T-helper 2 cell (primary cell): ENCODE results near the gene OR6N1.

Source experiments
- DNase-seq, 5 experiments: peaks; one replicate each; pipeline versions ENCODE4 v3.0.0 to v3.0.0-alpha.2; 2012 to 2022
- total RNA-seq, 2 donors: gene quantifications; one replicate each; lab custom pipeline; 2026; lab: John Stamatoyannopoulos, UW

Gene OR6N1, protein sequence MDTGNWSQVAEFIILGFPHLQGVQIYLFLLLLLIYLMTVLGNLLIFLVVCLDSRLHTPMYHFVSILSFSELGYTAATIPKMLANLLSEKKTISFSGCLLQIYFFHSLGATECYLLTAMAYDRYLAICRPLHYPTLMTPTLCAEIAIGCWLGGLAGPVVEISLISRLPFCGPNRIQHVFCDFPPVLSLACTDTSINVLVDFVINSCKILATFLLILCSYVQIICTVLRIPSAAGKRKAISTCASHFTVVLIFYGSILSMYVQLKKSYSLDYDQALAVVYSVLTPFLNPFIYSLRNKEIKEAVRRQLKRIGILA
- total RNA-seq: 0 reads per million in 2 donors

DNA sequence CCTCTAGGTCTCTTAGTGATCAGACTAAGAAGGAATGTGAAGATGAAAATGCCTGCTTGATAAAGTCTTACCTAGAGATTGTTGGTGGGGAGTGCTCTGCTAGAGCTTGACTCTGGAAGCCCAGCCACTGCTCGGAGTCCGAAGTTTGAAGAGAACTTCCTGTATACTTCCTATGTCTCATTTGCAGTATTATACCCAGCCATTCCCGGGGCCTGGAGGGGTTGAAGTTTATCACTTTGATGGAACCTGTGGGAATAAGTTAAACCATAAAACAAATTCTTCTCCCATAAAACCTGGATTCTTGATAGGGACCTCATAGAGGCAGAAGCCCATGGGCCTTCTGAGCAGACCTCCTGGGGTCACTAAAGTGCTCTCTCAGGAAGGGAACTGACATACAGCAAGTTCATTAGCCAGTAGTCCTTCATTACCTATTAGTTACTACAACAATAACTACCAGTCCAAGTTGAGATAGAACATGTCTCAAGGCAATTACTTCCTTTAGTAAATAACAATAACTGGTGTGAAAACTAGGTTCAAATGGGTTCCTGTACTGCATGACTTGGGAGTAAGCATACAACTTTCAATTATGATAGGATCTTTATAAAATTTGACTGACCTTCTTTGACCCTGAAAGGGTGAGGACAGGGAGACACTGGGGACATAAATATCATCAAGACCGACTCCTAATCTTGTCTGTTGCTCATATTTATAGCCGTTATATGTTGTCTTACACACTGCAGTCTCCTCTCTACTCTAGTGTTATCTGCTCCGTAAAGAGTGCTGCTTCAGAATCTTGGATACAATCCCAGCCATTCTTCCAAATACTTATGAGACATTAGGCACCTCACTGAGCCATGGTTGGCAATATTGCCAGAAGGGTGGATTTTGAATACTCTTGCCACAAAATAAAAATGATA lies at the start of gene OR6N1:
TSS of gene OR6N1 (minus strand) at position 246 of the 917 bp plus-strand sequence. CDS start 5,513 bp downstream, outside the sequence.
- no peak for DNase-seq

DNA sequence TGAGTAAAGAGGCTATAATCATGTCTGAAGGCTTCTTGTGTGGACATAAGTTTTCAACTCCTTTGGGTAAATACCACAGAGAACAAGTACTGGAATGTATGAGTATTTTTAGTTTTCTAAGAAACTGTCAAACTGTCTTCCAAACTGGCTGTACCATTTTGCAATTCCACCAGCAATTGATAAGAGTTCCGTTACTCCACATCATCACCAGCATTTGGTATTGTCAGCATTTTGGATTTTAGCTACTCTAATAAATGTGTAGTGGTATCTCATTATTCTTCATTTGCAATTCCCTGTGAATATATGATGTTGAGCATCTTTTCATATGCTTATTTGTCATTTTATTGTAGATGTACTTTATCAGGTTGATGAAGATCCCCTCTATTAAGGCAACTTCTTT lies 49.7 kb upstream of the OR6N1 start:
- no peak for DNase-seq

DNA sequence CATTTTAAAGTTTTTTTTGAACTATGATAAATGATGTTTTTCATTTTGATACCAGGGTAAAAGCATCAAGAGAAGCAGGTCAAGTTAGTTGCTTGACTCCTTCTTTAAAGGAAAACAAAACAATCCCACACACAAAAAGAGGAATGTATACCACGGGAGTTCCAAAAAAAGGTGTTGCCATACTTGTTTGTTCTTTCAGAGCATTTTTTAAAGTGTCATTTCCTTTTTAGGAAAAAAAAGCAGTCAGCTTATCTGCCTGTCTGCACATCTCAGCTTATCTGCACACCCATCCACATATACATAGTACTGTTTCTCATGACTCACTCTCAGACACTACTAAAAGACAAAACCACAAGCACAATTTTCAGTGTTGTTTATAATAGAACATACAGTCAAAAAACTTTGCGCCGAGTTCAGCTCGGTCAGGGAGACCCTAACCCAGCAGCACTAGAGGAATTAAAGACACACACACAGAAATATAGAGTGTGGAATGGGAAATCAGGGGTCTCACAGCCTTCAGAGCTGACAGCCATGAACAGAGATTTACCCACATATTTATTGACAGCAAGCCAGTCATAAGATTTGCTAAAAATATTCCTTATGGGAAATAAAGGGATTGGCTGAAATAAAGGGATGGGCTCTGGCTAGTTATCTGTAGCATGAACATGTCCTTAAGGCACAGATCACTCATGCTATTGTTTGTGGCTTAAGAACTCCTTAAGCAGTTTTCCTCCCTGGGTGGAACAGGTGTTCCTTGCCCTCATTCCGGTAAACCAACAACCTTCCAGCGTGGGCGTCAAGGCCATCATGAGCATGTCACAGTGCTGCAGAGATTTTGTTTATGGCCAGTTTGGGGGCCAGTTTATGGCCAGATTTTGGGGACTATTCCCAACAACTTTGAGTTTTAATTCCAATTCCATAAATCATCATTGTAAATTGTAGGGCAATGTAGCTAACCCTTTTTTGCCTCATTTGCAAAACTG lies 47.8 kb upstream of the OR6N1 start:
- DNase-seq: peak in 2 of 5 experiments; percentile 39 to 96

DNA sequence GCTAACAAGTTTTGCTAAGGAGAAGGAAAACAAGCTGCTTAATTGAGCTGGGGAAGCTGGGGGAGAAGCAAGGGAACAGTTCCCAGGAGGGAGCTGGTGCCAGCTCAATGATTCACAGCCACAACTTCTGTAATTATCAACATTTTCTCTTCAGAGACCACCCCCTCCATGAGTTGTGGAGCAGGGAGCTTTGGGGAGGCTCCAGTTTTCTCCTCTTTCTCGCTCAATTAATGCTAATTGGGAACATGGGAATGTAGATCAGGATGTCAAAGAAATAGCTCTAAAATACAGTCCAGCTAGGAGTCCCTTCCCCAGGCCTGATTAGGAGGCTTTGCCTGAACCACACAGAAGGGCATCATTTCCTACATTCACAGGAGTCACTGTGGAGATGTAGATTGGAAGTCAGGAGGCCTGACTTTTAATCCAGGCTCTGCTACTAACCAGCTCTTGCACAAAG lies 47.0 kb upstream of the OR6N1 start:
- DNase-seq: peak in 1 of 5 experiments; percentile 29

DNA sequence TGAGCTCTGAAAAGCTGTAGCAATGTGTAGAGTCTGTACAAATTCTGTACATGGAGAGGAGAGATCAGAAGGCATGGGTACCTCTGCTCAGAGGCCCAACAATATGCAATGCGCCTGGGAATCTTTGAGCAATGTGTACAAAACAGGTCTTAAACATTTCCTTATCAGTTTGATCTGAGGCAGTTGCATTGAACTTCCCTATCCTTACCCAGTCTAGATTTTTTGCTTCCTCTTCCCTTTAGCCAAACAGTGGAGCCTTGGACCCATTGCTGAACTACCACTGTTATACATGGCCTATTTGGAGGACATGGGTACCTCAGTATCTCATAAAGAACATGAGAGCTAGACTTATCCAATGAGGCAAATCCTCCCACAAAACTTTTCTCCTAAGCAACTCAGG lies 46.6 kb upstream of the OR6N1 start:
- DNase-seq: peak in 1 of 5 experiments; percentile 17

DNA sequence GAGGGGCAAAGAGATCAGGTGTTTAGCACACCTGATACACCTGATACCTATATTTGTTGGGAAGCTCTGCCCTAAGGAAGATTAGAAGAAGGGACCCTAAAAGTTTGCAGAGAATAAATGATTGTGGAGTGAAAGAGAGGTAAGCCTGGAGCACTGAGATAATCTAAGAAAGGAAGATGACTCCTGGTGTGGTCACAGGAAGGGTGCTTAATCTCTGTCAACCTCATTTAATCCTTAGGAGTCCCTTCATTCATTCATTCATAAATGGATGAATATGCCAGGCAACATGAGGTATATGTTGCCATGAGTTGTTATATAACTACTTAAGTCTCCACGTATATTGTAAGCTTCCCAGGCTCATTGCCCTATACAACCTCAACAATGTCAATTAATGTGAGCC lies 43.0 kb upstream of the OR6N1 start:
- no peak for DNase-seq

DNA sequence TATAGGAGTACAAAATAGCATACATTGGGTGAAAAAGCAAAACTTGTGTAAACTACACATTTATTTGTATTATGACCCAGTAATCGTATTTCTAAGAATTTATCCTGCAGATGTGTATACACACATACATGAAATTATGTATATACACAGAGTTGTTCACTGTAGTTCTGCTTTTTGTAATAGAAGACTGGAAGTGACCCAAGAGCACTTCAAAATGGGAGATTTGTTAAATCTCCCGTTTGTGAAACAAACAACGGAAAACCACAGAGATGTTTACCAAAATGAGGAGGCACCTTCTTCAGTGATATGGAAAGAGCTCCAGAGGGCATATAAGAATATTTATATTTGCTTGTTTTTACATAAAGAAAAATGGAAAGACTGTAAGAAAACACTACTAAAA lies 41.2 kb upstream of the OR6N1 start:
- DNase-seq: no peak

DNA sequence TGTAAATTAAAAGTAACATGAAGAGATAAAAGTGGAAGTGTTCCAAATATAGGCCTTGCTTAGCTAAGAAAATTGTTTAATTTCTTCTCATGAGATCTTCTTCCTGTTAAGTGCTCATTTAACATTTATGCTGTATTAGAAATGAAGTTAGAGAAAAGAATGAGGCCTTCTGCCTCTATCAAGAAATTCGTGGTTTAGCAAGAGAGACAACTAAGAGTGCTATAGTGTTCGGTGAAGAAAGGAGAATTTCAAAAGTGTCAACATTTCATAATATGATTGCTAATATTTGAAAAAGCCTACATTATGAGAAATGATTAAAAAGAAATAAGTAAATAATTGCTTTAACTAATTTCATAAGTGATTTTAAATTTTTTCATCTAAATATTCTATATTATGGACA lies 40.3 kb upstream of the OR6N1 start:
- no peak for DNase-seq

DNA sequence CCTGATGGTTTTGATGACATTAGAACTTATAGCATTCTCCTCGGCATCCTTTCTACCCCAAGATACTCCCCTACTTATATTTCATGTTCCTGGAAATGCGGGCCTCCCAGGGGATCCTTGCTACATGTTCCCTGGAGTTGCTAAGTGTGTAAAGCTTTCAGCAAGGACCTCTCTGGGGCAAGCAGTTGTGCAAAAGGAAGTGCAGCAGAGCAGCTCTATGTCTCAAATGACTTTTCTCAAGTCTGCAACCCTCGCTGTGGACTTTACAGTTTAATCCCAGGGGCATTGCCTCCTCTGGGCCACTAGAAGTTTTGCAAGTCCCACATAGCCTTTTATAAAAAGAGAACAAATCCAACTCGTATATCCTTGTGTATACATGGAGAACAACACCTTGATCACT lies 38.3 kb upstream of the OR6N1 start:
- no peak for DNase-seq

DNA sequence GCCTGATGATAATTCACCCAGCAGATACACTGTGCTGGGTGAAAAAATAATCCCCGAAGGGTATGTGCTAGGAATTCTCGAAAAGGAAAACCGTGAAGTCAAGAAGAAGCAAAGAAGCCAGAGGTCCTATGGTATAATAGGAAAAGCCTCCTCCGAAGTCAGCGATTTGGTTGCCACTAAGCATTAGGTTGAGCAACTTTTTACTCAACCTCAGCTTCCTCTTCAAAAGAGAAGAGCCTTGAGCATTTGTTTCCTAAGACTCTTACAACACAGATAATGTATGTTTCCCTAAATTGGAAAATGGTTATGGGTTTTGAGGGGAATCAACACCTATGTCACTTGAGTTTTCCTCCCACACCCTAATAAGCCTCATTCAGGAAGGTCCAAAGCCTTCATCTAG lies 37.9 kb upstream of the OR6N1 start:
- no peak for DNase-seq

DNA sequence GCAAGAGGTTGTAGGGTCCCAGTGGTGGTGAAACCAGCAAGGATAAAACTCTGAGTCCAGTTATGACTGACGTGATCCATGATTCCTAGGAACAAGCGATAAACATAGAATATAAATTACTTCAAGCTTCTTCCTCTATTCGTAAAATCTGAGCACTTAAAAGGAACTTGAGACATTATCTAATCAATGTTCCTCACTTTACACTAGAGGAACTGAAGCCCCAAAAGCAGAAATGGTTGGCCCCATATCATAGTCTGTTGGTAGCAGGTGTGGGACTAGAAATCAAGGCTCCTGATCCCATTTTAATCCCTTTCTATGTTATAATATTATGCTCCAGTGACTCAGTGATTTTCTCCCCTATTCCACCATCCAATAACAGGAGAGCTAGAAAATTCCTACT lies 37.3 kb upstream of the OR6N1 start:
- no peak for DNase-seq

DNA sequence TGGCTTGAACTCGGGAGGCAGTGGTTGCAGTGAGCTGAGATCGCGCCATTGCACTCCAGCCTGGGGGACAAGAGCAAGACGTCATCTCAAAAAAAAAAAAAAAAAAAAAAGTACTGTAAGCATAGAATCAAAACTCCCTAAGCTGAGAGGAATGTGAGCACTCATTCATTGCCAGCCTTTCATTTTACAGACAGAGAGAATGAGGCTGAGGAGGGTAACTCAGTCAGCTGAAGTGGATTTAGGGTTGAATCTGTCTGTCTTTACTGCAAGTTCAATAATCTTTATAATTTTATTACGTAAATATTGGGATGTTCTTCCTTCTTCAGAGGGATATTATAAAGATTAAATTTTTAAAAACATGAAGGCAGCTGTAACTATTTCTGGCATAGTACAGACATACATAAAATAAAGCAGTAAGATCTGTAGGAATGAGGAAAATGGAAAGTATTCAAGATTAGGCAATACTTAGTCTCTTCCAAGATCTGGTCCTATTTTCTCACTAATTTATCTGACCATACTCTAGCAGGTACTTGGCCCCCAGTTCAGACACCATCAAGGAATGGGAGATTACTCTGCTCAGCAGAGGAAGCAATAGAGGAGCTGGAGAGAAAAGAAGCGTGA lies 35.0 kb upstream of the OR6N1 start:
- no peak for DNase-seq

DNA sequence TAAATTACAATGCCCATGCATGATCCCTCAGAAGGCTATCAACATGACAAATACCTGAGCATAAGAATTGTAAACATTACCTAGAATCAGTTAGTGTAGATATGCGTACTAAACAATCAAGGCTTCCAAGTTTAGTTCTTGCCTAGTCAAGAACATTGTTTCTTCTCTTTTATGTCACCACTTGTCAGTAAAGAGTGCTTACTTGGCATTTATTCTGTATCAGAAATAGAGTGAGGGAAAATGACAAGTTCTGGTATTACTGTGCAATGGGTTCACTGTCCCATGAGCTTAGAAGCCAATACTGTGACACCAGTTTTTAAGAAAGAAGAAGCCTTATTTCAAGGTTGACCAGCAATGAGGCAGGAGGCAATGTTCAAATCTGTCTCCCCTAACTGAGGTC lies 31.7 kb upstream of the OR6N1 start:
- DNase-seq: peak in 1 of 5 experiments; percentile 14

DNA sequence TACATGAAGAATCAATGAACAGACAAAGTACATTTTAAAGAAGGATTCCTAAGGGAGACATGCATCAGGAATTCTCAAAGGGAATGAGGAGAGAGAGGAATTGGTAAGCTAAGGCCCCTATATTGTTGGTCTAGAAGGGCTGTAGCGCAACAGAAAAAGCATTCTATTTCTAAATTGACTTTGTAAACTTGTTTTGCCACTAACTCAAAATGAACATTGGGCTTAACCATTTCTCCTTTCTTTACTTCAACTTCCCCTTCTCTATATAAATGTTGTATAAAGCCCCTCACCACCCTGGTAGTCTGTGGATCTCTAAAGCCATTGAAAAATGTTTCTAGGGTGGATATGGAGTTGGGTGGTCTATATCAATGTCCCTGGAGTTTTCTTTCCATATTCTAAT lies 29.4 kb upstream of the OR6N1 start:
- no peak for DNase-seq

DNA sequence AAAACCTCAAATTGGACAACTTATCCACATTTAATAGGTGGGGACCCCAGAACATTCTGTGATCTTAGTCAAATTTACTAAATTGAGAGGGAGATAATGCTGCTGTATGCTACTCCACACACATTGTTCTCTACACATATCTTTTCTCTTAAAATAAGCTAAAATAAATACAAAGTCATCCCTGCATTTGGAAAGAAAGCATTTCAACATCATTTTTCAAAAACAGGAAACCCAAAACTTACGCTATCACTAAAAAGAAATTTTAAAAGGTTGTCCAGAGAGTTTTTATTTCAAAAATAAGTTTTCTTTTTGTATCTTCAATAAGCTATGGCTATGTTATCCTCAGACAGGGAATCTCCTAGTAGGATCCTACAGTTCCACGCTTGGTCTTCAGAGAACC lies 28.5 kb upstream of the OR6N1 start:
- DNase-seq: no peak

DNA sequence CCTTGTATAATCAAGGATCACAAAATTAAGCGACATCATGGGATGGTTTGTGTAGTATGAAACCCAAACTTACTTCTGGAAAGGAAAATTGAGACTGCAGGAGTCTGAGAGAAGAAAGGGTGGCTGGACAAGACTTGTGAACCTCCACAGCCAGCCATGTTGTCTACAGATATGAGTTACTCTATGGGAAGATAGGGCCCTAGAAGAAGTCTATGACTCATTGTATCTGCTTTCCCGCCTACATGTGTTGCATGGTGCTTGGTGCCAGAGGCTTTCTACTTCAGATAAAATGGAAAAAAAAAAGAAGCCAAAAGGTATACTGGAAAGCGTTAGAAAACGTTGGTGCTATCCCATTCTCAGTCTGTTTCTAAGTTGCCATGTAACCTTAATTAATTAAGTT lies 27.7 kb upstream of the OR6N1 start:
- no peak for DNase-seq

DNA sequence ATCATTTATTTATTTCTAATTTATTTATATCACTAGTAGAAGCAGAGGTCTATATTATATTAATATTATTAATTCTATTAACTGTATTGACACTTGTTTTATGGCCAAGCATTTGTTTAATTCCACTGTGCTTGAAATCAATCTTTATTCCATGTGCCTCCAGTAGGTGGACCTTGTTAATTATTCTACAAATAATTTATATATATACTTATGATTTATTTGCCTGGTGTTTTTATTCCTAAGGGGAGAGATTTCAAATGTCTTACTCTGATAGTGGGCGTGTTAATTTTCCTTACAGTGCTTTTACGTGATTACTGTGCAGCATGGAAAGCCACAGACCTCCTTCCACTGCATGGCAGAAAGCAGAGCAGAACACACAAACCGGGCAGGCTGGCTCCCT lies 26.5 kb upstream of the OR6N1 start:
- DNase-seq: no peak

DNA sequence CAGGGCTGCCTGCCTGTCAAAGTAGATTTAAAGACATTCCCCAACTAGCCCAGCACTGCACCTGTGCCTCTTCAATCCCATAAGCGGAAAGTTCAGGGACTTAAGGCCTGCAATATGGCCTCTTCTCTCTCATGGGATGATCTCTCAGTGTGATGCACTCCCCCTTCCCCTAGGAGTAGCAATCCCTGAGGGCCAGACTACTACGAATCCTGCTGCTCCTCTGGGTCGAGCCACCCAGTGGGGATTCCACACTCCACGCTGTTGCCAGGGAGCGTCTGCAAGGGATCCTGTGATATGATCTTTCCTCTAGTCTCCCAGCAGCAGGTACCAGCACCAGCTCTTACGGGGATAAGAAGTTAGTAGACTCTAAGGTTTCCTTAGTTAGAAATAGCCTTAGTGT lies 22.3 kb upstream of the OR6N1 start:
- no peak for DNase-seq

DNA sequence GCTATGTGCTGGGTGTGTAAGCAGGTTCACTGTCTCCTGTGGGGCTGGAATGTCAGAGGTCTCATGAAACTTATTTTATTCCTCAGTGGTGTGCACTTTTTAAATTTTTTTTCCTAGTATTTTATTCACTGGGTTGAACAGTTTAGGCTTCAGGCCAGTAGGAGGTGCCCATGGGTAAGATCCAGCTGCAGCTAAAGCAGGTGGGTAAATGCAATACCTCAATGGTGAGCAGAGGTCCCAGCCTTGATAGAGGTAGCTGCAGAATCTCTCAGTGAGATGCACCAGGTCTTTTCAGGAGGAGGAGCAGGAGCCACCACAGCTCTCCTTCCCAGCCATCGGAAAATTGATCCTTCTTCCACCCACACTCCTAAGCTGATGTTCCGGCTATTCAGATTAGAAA lies 21.6 kb upstream of the OR6N1 start:
- DNase-seq: peak in 4 of 5 experiments; percentile 8 to 63 (median 16)

DNA sequence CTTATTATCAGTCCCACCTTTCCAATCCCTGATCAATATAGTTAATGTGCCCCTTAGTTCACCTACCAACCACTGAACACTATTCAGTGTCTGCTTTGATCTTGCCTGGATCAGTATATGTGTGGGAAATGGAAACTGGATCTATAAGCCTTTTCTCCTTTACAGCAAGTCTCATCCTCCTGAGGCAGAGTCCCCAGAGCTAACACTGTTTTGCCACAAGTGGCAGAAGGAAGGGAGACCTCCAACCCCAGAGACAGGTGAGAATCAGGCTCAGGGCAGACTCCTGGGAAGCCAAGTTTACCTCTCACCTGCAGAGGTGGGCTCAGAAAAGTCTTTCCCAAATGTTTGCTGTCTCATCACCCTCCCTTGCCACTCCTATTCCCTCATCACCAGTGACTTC lies 9.1 kb upstream of the OR6N1 start, which contains the start of gene OR6N2:
TSS of gene OR6N2 (minus strand) at position 101 of the 400 bp plus-strand sequence. CDS start 3,569 bp downstream, outside the sequence.
- DNase-seq: no peak

DNA sequence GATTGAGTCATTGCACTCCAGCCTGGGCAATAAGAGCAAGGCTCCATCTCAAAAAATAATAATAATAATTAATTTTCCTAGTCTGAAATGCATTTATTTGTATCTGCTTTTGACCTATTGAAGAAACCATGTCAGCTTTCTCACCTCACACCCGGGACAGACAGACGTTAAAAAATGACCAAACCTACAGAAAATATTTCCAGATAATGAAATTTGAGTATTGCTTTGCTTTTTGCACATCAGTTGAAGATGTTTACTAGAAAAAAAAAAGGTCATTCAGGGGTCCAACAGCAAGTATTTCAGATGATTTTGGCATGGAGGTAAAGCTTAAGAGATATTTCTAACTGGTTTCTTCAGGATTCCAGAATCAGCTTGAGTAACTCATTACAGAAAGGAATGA lies 17.6 kb downstream of the OR6N1 start, which contains the start of gene OR6K6:
TSS of gene OR6K6 (plus strand) at position 301 of the 400 bp plus-strand sequence. CDS start 168 bp downstream, outside the sequence.
- DNase-seq: no peak
